GM23338 (cell line): ENCODE data around the gene RIT2. TPM values are rescaled to one million over a fixed set of nuclear protein-coding genes. Genes with fewer than 3 reads are reported as not detected.

ENCODE experiments used
- ATAC-seq: fragments of 200-7000 bp; cut with Tn5 transposase; 3 replicates; pipeline ENCODE4 v1.9.1; 2020
- DNase-seq: peaks from one replicate; pipeline ENCODE4 v3.0.0-alpha.2; 2015; ENCODE audit warnings: low spot score
- H2AFZ ChIP-seq: fragments of 200-600 bp; sonication (generic); 2 replicates; pipeline ENCODE4 v1.8.0; 2016; ENCODE audit warnings: antibody characterized with exemption, mild to moderate bottlenecking, moderate library complexity
- H3F3A ChIP-seq: fragments of 200-600 bp; sonication (generic); replicated peaks from 2 replicates; pipeline ENCODE4 v1.8.0; 2017; ENCODE audit warnings: antibody characterized with exemption, mixed run types, low read depth
- H3K27ac ChIP-seq: fragments of 200-600 bp; sonication (generic); 2 replicates; pipeline ENCODE4 v1.6.1; 2016; ENCODE audit warnings: low read depth
- H3K27me3 ChIP-seq: fragments of 200-600 bp; sonication (generic); 2 replicates; pipeline ENCODE4 v1.8.0; 2016; ENCODE audit warnings: mild to moderate bottlenecking, mixed run types, moderate library complexity; ENCODE audit not compliant: insufficient read depth
- H3K36me3 ChIP-seq: fragments of 200-600 bp; sonication (generic); 2 replicates; pipeline ENCODE4 v1.8.0; 2016; ENCODE audit warnings: mild to moderate bottlenecking; ENCODE audit not compliant: insufficient read depth
- H3K4me1 ChIP-seq: fragments of 200-600 bp; sonication (generic); 2 replicates; pipeline ENCODE4 v1.8.0; 2016; ENCODE audit warnings: mild to moderate bottlenecking, moderate library complexity; ENCODE audit not compliant: insufficient read depth
- H3K4me2 ChIP-seq: fragments of 200-600 bp; sonication (generic); 2 replicates; pipeline ENCODE4 v1.7.1; 2017; ENCODE audit warnings: mixed run types
- H3K4me3 ChIP-seq: fragments of 200-600 bp; sonication (generic); 2 replicates; pipeline ENCODE4 v1.6.1; 2016; ENCODE audit warnings: mixed run types
- H3K79me2 ChIP-seq: fragments of 200-600 bp; sonication (generic); replicated peaks from 2 replicates; pipeline ENCODE4 v1.8.0; 2017; ENCODE audit warnings: mild to moderate bottlenecking; ENCODE audit not compliant: insufficient read depth
- H3K9me2 ChIP-seq: fragments of 200-600 bp; sonication (generic); 2 replicates; pipeline ENCODE4 v1.8.0; 2017; ENCODE audit not compliant: insufficient read depth
- H4K20me1 ChIP-seq: fragments of 200-600 bp; sonication (generic); replicated peaks from 2 replicates; pipeline ENCODE4 v1.8.0; 2017; ENCODE audit warnings: mild to moderate bottlenecking; ENCODE audit not compliant: insufficient read depth
- H3K27ac Mint-ChIP-seq: 2 replicates; pipeline ENCODE4 v1.8.0; 2020; ENCODE audit warnings: inconsistent platforms, mild to moderate bottlenecking, moderate library complexity, mixed read lengths
- H3K27me3 Mint-ChIP-seq: 3 replicates; pipeline ENCODE4 v1.8.0; 2022; ENCODE audit warnings: low read depth, mild to moderate bottlenecking, moderate library complexity, mixed read lengths, inconsistent platforms; ENCODE audit not compliant: insufficient read depth, poor library complexity
- H3K36me3 Mint-ChIP-seq: 3 replicates; pipeline ENCODE4 v1.8.0; 2021; ENCODE audit warnings: low read depth, mild to moderate bottlenecking, inconsistent platforms, moderate library complexity, mixed read lengths
- H3K4me1 Mint-ChIP-seq: 3 replicates; pipeline ENCODE4 v1.8.0; 2020; ENCODE audit warnings: mild to moderate bottlenecking, inconsistent platforms, mixed read lengths
- H3K4me3 Mint-ChIP-seq: 3 replicates; pipeline ENCODE4 v1.8.0; 2021; ENCODE audit warnings: moderate library complexity, mild to moderate bottlenecking, inconsistent platforms, mixed read lengths
- H3K9me3 Mint-ChIP-seq: 3 replicates; pipeline ENCODE4 v1.8.0; 2020; ENCODE audit warnings: moderate library complexity, mild to moderate bottlenecking, inconsistent platforms, mixed read lengths
- CREB1 ChIP-seq: fragments of 250-450 bp; sonication (Bioruptor Pico); IDR thresholded peaks from 2 replicates; pipeline ENCODE4 v1.5.0; 2020; ENCODE audit warnings: low read depth, mild to moderate bottlenecking, moderate library complexity
- CTCF ChIP-seq, 2 experiments: fragments of 200-600 bp in 1 of 2; sonication (generic) in 1 of 2; conservative IDR thresholded peaks; 2 replicates each; pipeline versions ENCODE4 v1.5.1 to v1.6.1; 2016 to 2017; ENCODE audit warnings: antibody characterized with exemption in 2 of 2, low read depth in 2 of 2, mild to moderate bottlenecking in 2 of 2, moderate library complexity in 1 of 2
- ETS1 ChIP-seq: IDR thresholded peaks from 2 replicates; pipeline ENCODE4 v1.6.1; 2016; ENCODE audit warnings: antibody characterized with exemption
- EZH2 ChIP-seq: fragments of 200-600 bp; sonication (generic); IDR thresholded peaks from one replicate; pipeline ENCODE4 v1.8.0; 2017; ENCODE audit warnings: antibody characterized with exemption, mild to moderate bottlenecking, low read depth; ENCODE audit not compliant: unreplicated experiment
- EZH2phosphoT487 ChIP-seq: fragments of 200-600 bp; sonication (generic); IDR thresholded peaks from one replicate; pipeline ENCODE4 v1.8.1; 2018; ENCODE audit warnings: antibody characterized with exemption; ENCODE audit not compliant: unreplicated experiment
- JUNB ChIP-seq: IDR thresholded peaks from one replicate; pipeline ENCODE4 v1.6.1; 2016; ENCODE audit warnings: antibody characterized with exemption; ENCODE audit not compliant: unreplicated experiment
- NANOG ChIP-seq: IDR thresholded peaks from 2 replicates; pipeline ENCODE4 v1.6.1; 2016; ENCODE audit warnings: antibody characterized with exemption, borderline replicate concordance
- POLR2AphosphoS5 ChIP-seq: IDR thresholded peaks from 2 replicates; pipeline ENCODE4 v1.6.1; 2016; ENCODE audit warnings: antibody characterized with exemption, low read depth
- STAT1 ChIP-seq: IDR thresholded peaks from one replicate; pipeline ENCODE4 v1.6.1; 2016; ENCODE audit warnings: antibody characterized with exemption; ENCODE audit not compliant: unreplicated experiment
- ZNF114 ChIP-seq: fragments of 250-450 bp; sonication (Bioruptor Pico); IDR thresholded peaks from 2 replicates; pipeline ENCODE4 v1.5.0; 2020; ENCODE audit warnings: mild to moderate bottlenecking, moderate library complexity
- ZNF462 ChIP-seq: fragments of 250-450 bp; sonication (Bioruptor Pico); IDR thresholded peaks from 2 replicates; pipeline ENCODE4 v1.5.0; 2020; ENCODE audit warnings: mild to moderate bottlenecking, moderate library complexity
- polyA plus RNA-seq: library from polyadenylated mRNA; unstranded; fragments of >200 nt; fragmentation: Nextera tagmentation; extraction: Ambion mirVana; gene quantifications from 2 replicates; pipeline ENCODE4 v1.2.1, GENCODE V29; 2016
- total RNA-seq: library from RNA; depleted of rRNA; stranded (reverse); fragments of >200 nt; shearing (Covaris generic); gene quantifications from 2 replicates; pipeline ENCODE4 v1.2.3, GENCODE V29; 2014

The RIT2 gene
- total and polyA plus RNA-seq, 2 experiments from 2014 or later: 1.9 to 8.8 TPM

- no peak for TF ChIP-seq EZH2phosphoT487
- Histone ChIP-seq H2AFZ (no peak overlapping the region), H3K27me3 (no peaks in the 10 kb centered on the region), H3K4me3 (no peak overlapping the region), H3K79me2 (no peaks in the 10 kb centered on the region), H3K27ac (no peak overlapping the region), H4K20me1 (no peaks in the 10 kb centered on the region), H3K4me2 (no peak overlapping the region), H3F3A (no peaks in the 10 kb centered on the region), H3K36me3 (no peaks in the 10 kb centered on the region), H3K4me1 (no peaks in the 10 kb centered on the region), H3K9me2 (no peaks in the 10 kb centered on the region)
- Mint-ChIP-seq H3K27me3 (no peaks in the 10 kb centered on the region), H3K4me3 (no peak overlapping the region), H3K4me1 (no peaks in the 10 kb centered on the region), H3K27ac (no peak overlapping the region), H3K9me3 (no peaks in the 10 kb centered on the region), H3K36me3 (no peaks in the 10 kb centered on the region)
- no peak for DNase-seq
- no peak for ATAC-seq
Observed at GRCh38 chr18:42901161-42901560, 214.3 kb downstream of the RIT2 start.

- H3K4me1 ChIP-seq: 0 out of 2 replicates have a peak, but pooled peaks cover 5% of the 10 kb centered on the region
- Mint-ChIP-seq H3K9me3 (no peaks in the 10 kb centered on the region), H3K4me1 (no peaks in the 10 kb centered on the region), H3K27ac (no peak overlapping the region), H3K4me3 (no peak overlapping the region), H3K36me3 (peaks cover 4% of the 10 kb centered on the region; the same call in 1 of the 3 replicates), H3K27me3 (no peaks in the 10 kb centered on the region)
- H2AFZ ChIP-seq: no peak overlapping the region
- no peaks in the 10 kb centered on the region for H3K9me2 ChIP-seq
- no peaks in the 10 kb centered on the region for H3K36me3 ChIP-seq
- no peak overlapping the region for H3K4me3 ChIP-seq
- no peaks in the 10 kb centered on the region for H3K79me2 ChIP-seq
- H3K27me3 ChIP-seq: no peaks in the 10 kb centered on the region
- H3K27ac ChIP-seq: no peak overlapping the region
- H4K20me1 ChIP-seq: no peaks in the 10 kb centered on the region
- no peaks in the 10 kb centered on the region for H3F3A ChIP-seq
- ATAC-seq (no peak), DNase-seq (no peak)
- no peak overlapping the region for H3K4me2 ChIP-seq
- TF ChIP-seq POLR2AphosphoS5 (no peak), JUNB (no peak), EZH2 (no peak), STAT1 (no peak), ZNF114 (CRISPR knock-in tag) (no peak), NANOG (no peak), ZNF462 (no peak), ETS1 (no peak), CTCF (conservative IDR thresholded peaks at IDR 0.05; ENCODE audit: low read depth in 2 of 2) (no peak), EZH2phosphoT487 (no peak), CREB1 (no peak)
Observed at GRCh38 chr18:42893977-42894376, 221.5 kb downstream of the RIT2 start.
